ENCODE results near the gene CFAP251.

GRCh38 chr12:121888478-121889273, 29.7 kb upstream of the CFAP251 start, which contains the start of gene PSMD9:
- peak; percentile 16 to 75 (median 54) for TF ChIP-seq CTCF (IDR thresholded peaks at IDR 0.05)
- TF ChIP-seq POLR2A (IDR thresholded peaks at IDR 0.05), result peak in 3 of 4 donors; percentile 39 to 83 (median 72)

Data from esophagus squamous epithelium (tissue), 4 donors.